ENCODE measurements around the gene SLC25A21. TPM values are rescaled to one million over a fixed set of nuclear protein-coding genes. Genes with fewer than 3 reads are reported as not detected.

SLC25A21 gene
- total RNA-seq, 1 experiment from 2014 or later: 2.1 TPM

DNA sequence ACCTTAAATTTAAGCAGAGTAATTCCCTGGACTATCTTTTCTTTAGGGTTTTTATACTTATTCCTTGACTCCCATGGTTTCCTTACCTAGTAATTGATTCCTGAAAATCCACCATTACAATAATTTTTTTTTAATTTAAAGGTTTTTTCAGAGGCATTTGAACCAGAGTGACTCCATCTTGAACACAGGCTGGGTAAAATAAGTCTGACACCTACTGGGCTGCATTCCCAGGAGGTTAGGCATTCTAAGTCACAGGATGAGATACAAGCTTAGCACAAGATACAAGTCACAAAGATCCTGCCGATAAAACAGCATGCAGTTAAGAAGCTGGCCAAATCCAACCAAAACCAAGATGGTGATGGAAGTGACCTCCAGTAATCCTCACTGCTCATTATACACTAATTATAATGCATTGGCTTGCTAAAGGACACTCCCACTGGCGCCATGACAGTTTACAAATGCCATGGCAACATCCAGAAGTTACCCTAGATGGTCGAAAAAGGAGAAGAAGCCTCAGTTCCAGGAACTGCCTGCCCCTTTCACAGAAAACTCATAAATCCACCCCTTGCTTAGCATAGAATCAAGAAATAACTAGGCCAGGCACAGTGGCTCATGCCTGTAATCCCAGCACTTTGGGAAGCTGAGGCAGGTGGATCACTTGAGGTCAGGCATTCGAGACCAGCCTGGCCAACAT is 53.6 kb downstream of the SLC25A21 start:
- ChIA-PET POLR2A (no interaction called here), CTCF (no interaction called here)
- intact Hi-C loops (cut with micrococcal nuclease; ENCODE audit: unreplicated experiment): no loop called here
- DNase-seq (ENCODE audit: low read depth, low spot score) (no peak), ATAC-seq (no peak)
- no peaks in the 10 kb centered on the region for H3K36me3 ChIP-seq (ENCODE audit: control insufficient read depth, insufficient read depth, low read length)
- no peak overlapping the region for H3K27ac ChIP-seq (ENCODE audit: low read length)
- no TSS peak for BruUV-seq (replicated peaks)
- H3K9me3 ChIP-seq (ENCODE audit: control insufficient read depth, insufficient read depth, low read depth, low read length): no peaks in the 10 kb centered on the region
- in situ Hi-C loops (cut with HindIII; ENCODE audit: low pct_unique_long_range_greater_than_20kb, low sequenced_read_pairs): no loop called here
- no peaks in the 10 kb centered on the region for H3K27me3 ChIP-seq (ENCODE audit: control insufficient read depth, insufficient read depth, low read length)
- H3K4me1 ChIP-seq (ENCODE audit: control insufficient read depth, insufficient read depth, low read length): peaks cover 2% of the 10 kb centered on the region
- TF ChIP-seq POLR2AphosphoS5 (IDR thresholded peaks at IDR 0.05; ENCODE audit: low read depth, low read length) (no peak), TCF7L2 (IDR thresholded peaks at IDR 0.05; ENCODE audit: low read depth, low read length) (no peak), SIN3A (IDR thresholded peaks at IDR 0.05; ENCODE audit: borderline replicate concordance, insufficient read depth, low read depth, low read length) (no peak)
- TF ChIP-seq, protein P1, sequence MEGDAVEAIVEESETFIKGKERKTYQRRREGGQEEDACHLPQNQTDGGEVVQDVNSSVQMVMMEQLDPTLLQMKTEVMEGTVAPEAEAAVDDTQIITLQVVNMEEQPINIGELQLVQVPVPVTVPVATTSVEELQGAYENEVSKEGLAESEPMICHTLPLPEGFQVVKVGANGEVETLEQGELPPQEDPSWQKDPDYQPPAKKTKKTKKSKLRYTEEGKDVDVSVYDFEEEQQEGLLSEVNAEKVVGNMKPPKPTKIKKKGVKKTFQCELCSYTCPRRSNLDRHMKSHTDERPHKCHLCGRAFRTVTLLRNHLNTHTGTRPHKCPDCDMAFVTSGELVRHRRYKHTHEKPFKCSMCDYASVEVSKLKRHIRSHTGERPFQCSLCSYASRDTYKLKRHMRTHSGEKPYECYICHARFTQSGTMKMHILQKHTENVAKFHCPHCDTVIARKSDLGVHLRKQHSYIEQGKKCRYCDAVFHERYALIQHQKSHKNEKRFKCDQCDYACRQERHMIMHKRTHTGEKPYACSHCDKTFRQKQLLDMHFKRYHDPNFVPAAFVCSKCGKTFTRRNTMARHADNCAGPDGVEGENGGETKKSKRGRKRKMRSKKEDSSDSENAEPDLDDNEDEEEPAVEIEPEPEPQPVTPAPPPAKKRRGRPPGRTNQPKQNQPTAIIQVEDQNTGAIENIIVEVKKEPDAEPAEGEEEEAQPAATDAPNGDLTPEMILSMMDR (IDR thresholded peaks at IDR 0.05): no peak
- TF ChIP-seq, protein P2, sequence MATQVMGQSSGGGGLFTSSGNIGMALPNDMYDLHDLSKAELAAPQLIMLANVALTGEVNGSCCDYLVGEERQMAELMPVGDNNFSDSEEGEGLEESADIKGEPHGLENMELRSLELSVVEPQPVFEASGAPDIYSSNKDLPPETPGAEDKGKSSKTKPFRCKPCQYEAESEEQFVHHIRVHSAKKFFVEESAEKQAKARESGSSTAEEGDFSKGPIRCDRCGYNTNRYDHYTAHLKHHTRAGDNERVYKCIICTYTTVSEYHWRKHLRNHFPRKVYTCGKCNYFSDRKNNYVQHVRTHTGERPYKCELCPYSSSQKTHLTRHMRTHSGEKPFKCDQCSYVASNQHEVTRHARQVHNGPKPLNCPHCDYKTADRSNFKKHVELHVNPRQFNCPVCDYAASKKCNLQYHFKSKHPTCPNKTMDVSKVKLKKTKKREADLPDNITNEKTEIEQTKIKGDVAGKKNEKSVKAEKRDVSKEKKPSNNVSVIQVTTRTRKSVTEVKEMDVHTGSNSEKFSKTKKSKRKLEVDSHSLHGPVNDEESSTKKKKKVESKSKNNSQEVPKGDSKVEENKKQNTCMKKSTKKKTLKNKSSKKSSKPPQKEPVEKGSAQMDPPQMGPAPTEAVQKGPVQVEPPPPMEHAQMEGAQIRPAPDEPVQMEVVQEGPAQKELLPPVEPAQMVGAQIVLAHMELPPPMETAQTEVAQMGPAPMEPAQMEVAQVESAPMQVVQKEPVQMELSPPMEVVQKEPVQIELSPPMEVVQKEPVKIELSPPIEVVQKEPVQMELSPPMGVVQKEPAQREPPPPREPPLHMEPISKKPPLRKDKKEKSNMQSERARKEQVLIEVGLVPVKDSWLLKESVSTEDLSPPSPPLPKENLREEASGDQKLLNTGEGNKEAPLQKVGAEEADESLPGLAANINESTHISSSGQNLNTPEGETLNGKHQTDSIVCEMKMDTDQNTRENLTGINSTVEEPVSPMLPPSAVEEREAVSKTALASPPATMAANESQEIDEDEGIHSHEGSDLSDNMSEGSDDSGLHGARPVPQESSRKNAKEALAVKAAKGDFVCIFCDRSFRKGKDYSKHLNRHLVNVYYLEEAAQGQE (IDR thresholded peaks at IDR 0.05; ENCODE audit: insufficient read depth in 1 of 2, low read depth in 2 of 2, low read length in 1 of 2): no peak
- no peak overlapping the region for H3K4me3 ChIP-seq (ENCODE audit: low read depth in 2 of 2, low read length in 2 of 2)

DNA sequence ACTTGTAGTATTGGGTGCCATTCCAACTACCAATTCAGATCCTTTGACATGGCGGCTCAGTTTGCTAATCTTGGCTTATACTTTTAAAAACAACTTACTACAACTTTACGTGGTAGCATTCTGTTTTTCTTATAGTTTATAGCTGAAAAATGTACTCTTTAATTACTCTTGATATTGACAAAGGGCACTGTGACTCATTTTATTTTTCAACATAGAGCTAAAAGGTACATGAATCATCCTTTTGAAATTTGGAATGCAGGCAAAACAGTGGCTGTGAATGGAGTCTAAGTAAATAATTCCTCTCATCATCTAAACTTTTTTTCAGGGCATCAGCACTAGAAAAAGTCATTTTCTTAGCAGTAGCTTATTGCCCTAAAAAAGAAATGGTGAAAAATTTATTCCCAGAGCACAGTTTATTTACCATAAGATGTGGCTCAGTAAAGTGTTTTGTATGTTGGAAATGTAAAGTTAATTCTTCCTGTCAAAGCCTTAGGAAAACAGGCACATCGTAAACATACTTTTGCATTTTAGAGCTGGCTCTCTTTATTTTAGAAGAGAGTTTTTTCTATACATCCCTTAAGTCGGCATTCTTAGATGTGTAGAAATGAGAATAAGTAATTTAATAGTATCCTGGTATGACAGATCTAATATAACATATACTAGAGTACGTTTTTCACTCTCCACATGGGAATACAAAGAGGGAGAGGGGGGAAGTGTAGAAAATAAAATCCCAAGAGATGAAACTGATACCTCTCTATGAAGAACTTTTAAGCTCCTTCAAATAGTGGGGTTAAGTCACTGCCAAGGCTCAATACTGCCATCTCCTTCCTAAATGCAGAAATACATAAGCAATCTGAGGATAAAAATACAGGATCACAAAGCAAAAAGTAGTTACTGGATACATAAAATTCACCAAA is 55.2 kb downstream of the SLC25A21 start:
- Histone ChIP-seq H3K4me1 (ENCODE audit: control insufficient read depth, insufficient read depth, low read length) (peaks cover 2% of the 10 kb centered on the region), H3K4me3 (ENCODE audit: low read depth in 2 of 2, low read length in 2 of 2) (no peak overlapping the region), H3K36me3 (ENCODE audit: control insufficient read depth, insufficient read depth, low read length) (no peaks in the 10 kb centered on the region), H3K27ac (ENCODE audit: low read length) (peak overlapping the region; percentile 69; the same call in 1 of the 2 replicates), H3K9me3 (ENCODE audit: control insufficient read depth, insufficient read depth, low read depth, low read length) (no peaks in the 10 kb centered on the region), H3K27me3 (ENCODE audit: control insufficient read depth, insufficient read depth, low read length) (no peaks in the 10 kb centered on the region)
- DNase-seq (ENCODE audit: low read depth, low spot score) (peak; percentile 59), ATAC-seq (peak; percentile 91)
- in situ Hi-C loops (cut with HindIII; ENCODE audit: low pct_unique_long_range_greater_than_20kb, low sequenced_read_pairs) (no loop called here), intact Hi-C loops (cut with micrococcal nuclease; ENCODE audit: unreplicated experiment) (no loop called here)
- ChIA-PET CTCF (interaction anchor here (0.5 to 1.1 kb wide), 6 partner anchors 57 to 563 kb away, joined by 3 to 9 read pairs (median 5); no protein-coding TSS in a partner anchor), POLR2A (no interaction called here)
- TF ChIP-seq, protein P2 (IDR thresholded peaks at IDR 0.05; ENCODE audit: insufficient read depth in 1 of 2, low read depth in 2 of 2, low read length in 1 of 2): no peak
- TF ChIP-seq TCF7L2 (IDR thresholded peaks at IDR 0.05; ENCODE audit: low read depth, low read length) (peak; percentile 64; the same call in 1 of the 2 replicates), POLR2AphosphoS5 (IDR thresholded peaks at IDR 0.05; ENCODE audit: low read depth, low read length) (peak; percentile 61; the same call in 1 of the 2 replicates), SIN3A (IDR thresholded peaks at IDR 0.05; ENCODE audit: borderline replicate concordance, insufficient read depth, low read depth, low read length) (no peak)
- TF ChIP-seq, protein P1 (IDR thresholded peaks at IDR 0.05): peak; percentile 61; the same call in 1 of the 2 replicates
- BruUV-seq (replicated peaks): no TSS peak
